Calu3 (cell line): Measurements from ENCODE around the gene DDC. TPM values are rescaled to one million over a fixed set of nuclear protein-coding genes. Genes with fewer than 3 reads are reported as not detected.
"Not testable (repeated sequence)": the region's sequence is repeated elsewhere in the genome, so short reads cannot be mapped to it uniquely, and the experiment has no call there.

Source experiments
- BruUV-seq: library from RNA; stranded (reverse); fragments of 400-500 nt; replicated peaks from 2 replicates; lab custom pipeline; 2021; lab: Mats Ljungman, UMichigan
- CTCF ChIA-PET: fragments of 300-600 bp; sonication (Branson Sonifier 250); formaldehyde crosslinking; loops from one replicate; lab custom pipeline; 2022; ENCODE audit warnings: antibody characterized with exemption; lab: Charles Lee
- DNase-seq: peaks from one replicate; pipeline ENCODE4 v3.0.0; 2022
- H3K27ac Mint-ChIP-seq: one replicate; pipeline ENCODE4 v1.8.0; 2022; ENCODE audit warnings: mixed read lengths; ENCODE audit not compliant: unreplicated experiment
- H3K27me3 Mint-ChIP-seq: one replicate; pipeline ENCODE4 v1.8.0; 2022; ENCODE audit warnings: mixed read lengths; ENCODE audit not compliant: unreplicated experiment
- H3K36me3 Mint-ChIP-seq: one replicate; pipeline ENCODE4 v1.8.0; 2022; ENCODE audit warnings: mild to moderate bottlenecking, moderate library complexity, mixed read lengths; ENCODE audit not compliant: insufficient read depth, unreplicated experiment
- H3K4me1 Mint-ChIP-seq: one replicate; pipeline ENCODE4 v1.8.0; 2022; ENCODE audit warnings: mild to moderate bottlenecking, low read depth, mixed read lengths; ENCODE audit not compliant: unreplicated experiment
- H3K4me3 Mint-ChIP-seq: one replicate; pipeline ENCODE4 v1.8.0; 2022; ENCODE audit warnings: mild to moderate bottlenecking, low read depth, moderate library complexity, mixed read lengths; ENCODE audit not compliant: unreplicated experiment
- H3K9me3 Mint-ChIP-seq: one replicate; pipeline ENCODE4 v1.8.0; 2022; ENCODE audit warnings: low read depth, mixed read lengths; ENCODE audit not compliant: unreplicated experiment
- intact Hi-C: fragments of 100-400 bp; cut with micrococcal nuclease; formaldehyde crosslinking; loops from one replicate; pipeline ENCODE4 v1.10.0; 2022; ENCODE audit not compliant: unreplicated experiment
- total RNA-seq: library from RNA; stranded (reverse); gene quantifications from 2 replicates; pipeline ENCODE4 v1.2.3, GENCODE V29; 2022
- TF ChIP-seq, protein P1 (sequence below): fragments of 200-600 bp; IDR thresholded peaks from one replicate; pipeline ENCODE4 v1.8.0; 2022; ENCODE audit warnings: antibody characterized with exemption; ENCODE audit not compliant: unreplicated experiment

DDC gene
- total RNA-seq, 1 experiment from 2014 or later, result 3.7 TPM

DNA sequence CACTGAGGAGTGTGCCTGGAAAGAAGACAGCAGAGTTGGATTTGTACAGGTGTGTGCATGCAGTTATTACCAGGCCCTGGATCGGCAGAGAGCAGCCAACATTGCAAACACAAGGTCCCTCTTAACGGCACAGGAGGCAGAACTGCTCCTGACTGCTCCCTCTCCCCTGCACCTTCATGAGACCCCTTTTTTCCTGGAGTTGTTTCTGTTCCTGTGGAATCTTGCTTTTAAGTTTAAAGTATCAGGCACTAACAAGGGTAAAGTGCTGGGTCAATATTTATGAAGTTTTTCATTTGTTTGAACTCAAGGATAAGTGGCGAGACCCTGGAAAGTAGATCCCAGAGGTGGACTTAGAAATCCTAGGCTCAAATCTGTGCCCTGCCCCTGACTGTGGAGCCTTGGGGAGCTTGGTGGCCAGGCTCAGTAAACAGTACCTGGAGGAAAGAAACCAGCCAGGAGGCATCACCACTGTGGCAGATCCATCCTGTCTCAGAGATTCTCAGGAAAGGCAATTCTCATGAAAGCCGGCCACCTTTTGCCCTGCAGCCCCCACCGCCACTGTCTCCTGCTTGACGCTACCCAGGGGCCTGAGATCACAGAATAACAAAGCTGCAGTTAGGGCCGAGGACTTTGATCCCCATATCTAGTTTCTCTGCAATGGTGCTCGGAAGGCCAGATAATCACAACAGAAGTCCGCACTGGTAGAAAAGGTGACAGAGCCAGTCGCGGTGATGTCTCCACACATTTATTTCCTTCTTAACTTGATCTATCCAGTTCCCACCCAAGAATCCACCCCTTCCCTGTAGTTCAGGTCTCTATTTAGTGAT, 36.7 kb downstream of the DDC start:
- Mint-ChIP-seq H3K36me3 (peaks cover 12% of the 10 kb centered on the region), H3K27ac (no peak overlapping the region), H3K9me3 (peaks cover 2% of the 10 kb centered on the region), H3K27me3 (no peaks in the 10 kb centered on the region), H3K4me3 (no peak overlapping the region), H3K4me1 (peaks cover 38% of the 10 kb centered on the region)
- CTCF ChIA-PET, result interaction anchor here (0.9 kb wide), 1 partner anchor 37 kb away, joined by 3 read pairs; the partner anchor contains the start of gene DDC
- no TSS peak for BruUV-seq
- TF ChIP-seq, protein P1, sequence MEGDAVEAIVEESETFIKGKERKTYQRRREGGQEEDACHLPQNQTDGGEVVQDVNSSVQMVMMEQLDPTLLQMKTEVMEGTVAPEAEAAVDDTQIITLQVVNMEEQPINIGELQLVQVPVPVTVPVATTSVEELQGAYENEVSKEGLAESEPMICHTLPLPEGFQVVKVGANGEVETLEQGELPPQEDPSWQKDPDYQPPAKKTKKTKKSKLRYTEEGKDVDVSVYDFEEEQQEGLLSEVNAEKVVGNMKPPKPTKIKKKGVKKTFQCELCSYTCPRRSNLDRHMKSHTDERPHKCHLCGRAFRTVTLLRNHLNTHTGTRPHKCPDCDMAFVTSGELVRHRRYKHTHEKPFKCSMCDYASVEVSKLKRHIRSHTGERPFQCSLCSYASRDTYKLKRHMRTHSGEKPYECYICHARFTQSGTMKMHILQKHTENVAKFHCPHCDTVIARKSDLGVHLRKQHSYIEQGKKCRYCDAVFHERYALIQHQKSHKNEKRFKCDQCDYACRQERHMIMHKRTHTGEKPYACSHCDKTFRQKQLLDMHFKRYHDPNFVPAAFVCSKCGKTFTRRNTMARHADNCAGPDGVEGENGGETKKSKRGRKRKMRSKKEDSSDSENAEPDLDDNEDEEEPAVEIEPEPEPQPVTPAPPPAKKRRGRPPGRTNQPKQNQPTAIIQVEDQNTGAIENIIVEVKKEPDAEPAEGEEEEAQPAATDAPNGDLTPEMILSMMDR, result no peak
- no peak for DNase-seq
- intact Hi-C loops, result no loop called here

DNA sequence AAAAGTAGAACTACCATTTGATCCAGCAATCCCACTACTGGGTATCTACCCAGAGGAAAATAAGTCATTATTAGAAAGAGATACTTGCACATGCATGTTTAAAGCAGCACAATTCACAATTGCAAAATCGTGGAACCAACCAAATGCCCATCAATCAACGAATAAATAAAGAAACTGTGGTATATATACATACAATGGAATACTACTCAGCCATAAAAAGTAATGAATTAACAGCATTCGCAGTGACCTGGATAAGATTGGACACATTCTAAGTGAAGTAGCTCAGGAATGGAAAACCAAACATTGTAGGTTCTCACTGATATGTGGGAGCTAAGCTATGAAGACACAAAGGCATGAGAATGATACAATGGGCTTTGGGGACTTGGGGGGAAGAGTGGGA, 45.9 kb downstream of the DDC start:
- H3K4me3 Mint-ChIP-seq, result not testable (repeated sequence)

DNA sequence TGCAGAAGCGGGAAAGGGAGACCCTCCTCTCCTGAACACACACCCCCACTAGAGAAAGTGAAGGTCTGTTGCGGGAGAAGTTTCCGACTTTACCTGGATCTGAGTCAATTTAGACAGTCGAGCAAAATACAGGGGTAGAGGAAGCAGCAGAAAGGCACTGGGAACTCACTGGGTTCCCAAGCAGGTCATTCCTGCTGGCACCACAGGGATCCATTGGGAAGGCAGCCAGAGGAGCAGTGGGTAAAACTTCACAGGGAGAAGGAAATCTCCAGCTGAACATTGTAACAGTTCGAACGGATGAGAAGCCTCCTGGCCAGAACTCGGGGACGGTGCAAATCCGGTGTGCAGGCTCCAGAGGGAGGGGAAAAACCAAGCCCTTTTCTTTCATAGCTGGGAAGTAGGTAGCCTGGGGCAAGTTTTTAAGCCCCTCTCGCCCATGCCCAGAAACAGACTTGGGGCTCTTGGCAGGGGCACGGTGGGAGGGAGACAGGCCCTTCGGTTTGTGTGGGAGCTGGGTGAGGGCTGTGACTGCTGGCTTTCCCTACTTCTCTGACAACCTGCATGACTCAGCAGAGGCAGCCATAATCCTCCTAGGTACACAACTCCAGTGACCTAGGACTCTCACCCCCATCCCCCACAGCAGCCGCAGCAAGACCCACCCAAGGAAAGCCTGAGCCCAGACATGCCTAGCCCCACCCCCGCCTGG, 51.9 kb downstream of the DDC start:
- TF ChIP-seq, protein P1, result no peak
- H3K36me3 Mint-ChIP-seq, result no peaks in the 10 kb centered on the region
- no TSS peak for BruUV-seq
- H3K27me3 Mint-ChIP-seq, result no peaks in the 10 kb centered on the region
- no peak overlapping the region for H3K27ac Mint-ChIP-seq
- CTCF ChIA-PET, result no interaction called here
- DNase-seq, result no peak
- H3K9me3 Mint-ChIP-seq, result peaks cover 2% of the 10 kb centered on the region
- intact Hi-C loops, result no loop called here
- peaks cover 8% of the 10 kb centered on the region for H3K4me1 Mint-ChIP-seq
- no peak overlapping the region for H3K4me3 Mint-ChIP-seq

More for the DNA sequence above, 45.9 kb downstream of the DDC start:
- intact Hi-C loops, DNase-seq, H3K4me1 Mint-ChIP-seq, H3K9me3 Mint-ChIP-seq, H3K36me3 Mint-ChIP-seq, BruUV-seq, H3K27ac Mint-ChIP-seq, H3K27me3 Mint-ChIP-seq: not testable (repeated sequence)
- CTCF ChIA-PET, result interaction anchor here (0.6 kb wide), 1 partner anchor 621 kb away, joined by 3 read pairs; no protein-coding TSS in a partner anchor

DNA sequence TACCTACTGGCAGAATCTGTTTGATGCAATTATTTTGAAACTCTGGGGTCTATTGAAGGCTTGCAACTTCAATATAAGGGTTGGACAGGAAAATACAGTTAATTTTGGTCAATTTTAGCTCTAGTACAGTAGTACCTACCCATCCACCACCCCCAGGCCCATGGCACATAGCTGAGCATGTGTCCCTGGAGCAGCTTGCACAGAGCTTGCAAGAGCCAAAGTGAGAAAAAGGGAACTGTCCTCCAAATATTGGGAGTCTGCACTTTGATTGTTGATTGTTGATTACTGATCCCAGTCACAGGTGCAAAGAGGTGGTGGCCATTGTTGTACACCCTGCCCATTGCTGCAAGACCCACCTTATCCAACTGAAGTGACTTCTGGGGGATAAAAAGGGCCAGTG, 52.8 kb downstream of the DDC start:
- no peaks in the 10 kb centered on the region for H3K36me3 Mint-ChIP-seq
- no peak for DNase-seq
- no TSS peak for BruUV-seq
- CTCF ChIA-PET, result interaction anchor here (1.4 kb wide), 1 partner anchor 22 kb away, joined by 4 read pairs; no protein-coding TSS in a partner anchor
- peaks cover 8% of the 10 kb centered on the region for H3K4me1 Mint-ChIP-seq
- H3K4me3 Mint-ChIP-seq, result no peak overlapping the region
- no peaks in the 10 kb centered on the region for H3K27me3 Mint-ChIP-seq
- H3K9me3 Mint-ChIP-seq, result peaks cover 2% of the 10 kb centered on the region
- TF ChIP-seq, protein P1, result no peak
- intact Hi-C loops, result no loop called here
- H3K27ac Mint-ChIP-seq, result no peak overlapping the region
